Measurements from ENCODE around the gene CUL4A.

GRCh38 chr13:113243847-113244246 is 34.4 kb downstream of the CUL4A start:
- TF ChIP-seq CTCF (IDR thresholded peaks at IDR 0.05; ENCODE audit: extremely low read depth in 1 of 2, insufficient read depth in 1 of 2, low read depth in 1 of 2, low read length in 2 of 2) (no peak), POLR2AphosphoS5 (IDR thresholded peaks at IDR 0.05; ENCODE audit: insufficient read depth, low read depth, low read length) (no peak), POLR2A (IDR thresholded peaks at IDR 0.05; ENCODE audit: low read depth, low read length) (no peak)

Measured in endothelial cell of umbilical vein (primary cell).